HG03521 (cell line): ENCODE results near the gene LRIG1.

ENCODE experiments used
- ATAC-seq: cut with Tn5 transposase; IDR thresholded peaks from one replicate; pipeline ENCODE4 v1.9.1; 2021; ENCODE audit warnings: mild to moderate bottlenecking, moderate library complexity; ENCODE audit not compliant: unreplicated experiment

LRIG1 gene

DNA sequence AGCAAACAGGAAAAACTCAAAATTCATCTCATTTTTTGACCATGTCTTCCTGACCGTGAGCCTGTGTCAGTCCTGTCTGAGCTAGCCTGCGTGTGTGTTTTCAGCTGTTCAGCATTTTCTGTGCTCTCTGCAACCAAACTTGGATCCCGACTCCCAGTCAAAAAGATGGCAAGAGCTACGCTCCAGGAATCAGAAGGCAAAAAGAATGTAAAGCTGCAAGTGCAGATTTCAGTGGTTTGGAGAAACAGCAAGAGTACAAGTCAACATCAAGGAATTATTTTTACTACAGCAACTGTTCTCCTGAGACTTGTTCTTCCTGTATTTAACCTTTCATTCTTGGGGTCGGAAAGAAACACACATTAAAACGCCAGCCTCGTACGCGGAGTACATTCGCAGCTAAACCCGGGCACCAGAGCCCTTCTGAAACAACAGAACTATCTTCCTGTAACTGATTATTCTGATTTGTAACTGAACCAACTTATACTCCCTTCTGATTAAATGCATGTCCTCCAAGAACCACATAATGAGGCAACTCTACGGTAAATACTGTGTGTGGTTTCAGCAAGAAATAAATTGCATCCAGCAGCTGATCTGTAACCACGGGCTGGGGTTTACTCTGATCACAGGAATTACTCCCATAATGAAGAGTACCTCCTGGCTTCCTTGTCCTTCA lies 107.4 kb downstream of the LRIG1 start:
- no peak for ATAC-seq

DNA sequence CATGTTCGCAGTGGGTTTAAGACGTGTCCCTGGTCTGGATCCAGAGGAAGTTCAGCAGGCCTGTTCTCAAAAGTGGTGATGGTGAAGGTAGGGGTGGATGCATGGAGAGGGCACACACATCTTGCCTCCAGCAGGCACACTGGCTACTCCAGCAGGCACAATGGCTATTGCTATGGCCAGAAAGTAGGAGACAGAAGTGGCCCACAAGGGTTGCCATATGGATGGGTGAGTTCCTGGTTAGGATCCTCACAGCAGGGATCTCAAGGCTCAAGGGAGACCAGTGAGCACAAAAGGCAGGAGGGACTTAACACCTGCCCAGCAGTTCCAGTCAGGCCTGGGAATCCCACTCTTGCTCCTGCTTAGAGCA lies 107.9 kb downstream of the LRIG1 start:
- no peak for ATAC-seq

DNA sequence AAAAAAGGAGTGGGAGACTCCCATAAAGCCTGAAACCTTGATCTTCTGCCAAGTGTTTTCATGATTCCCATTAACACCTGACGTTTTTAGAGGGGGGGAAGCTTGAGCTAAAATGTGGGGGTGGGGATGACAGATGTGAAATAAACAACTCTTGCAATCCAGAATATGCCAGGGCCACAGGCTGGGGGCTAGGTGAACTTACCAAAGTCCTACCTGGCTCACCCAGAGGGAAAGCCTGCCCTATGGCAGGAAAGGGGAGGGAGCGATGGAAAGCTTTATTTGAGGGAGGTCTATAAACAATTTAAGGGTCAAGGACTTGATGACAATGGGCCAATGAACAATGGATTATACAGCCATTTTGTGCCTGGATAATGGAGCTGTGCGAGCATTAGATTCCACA lies 108.3 kb downstream of the LRIG1 start:
- no peak for ATAC-seq

DNA sequence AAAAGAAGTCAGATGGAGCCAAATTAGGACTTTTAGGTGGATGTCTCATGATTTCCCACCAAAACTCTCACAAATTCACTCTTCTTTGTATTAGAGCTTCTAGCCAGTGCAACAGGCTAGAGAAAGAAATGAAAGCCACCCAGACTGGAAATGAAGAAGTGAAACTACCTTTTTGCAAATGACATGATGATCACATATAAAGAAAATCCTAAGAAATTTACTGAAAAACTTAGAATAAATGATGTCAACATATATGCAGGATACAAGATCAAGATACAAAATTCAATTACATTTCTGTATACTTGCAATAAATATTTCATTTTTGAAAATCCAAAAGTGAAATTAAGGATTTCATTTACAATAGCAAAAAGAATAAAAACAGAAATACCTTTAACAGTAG lies 110.8 kb downstream of the LRIG1 start:
- peak; percentile 26 for ATAC-seq

DNA sequence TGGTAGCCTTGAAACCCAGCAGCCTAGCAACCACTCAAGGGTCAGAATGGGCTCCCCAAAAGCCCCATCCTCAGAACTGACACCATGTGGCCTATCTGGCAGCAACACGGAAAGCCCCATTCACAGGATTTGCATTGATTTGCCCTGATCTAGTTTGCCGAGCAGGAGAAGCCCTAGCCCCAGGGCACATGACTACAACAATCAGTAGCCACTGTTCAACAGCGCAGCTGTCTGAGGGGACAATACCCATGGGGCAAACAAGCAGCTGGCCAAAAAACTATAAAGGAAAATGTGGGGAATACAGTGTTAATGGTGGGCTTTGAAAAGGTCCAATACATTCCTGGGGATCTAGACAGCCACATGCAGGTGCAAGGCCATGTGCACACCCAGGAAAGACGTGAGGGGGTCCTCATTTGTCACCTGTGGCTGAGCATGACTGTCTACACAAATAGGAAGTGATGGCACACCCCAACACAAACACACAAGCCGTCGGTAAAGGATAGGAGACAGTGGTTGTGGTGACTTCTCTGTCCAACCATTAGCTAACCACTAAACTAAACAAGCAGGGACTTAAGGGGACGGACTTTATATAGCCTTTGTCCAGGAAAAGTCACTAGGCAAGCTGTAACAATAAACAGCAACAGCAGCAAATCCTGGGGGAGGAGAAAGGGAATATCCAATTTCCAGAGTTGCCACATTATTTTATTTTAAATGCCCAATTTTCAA lies 113.7 kb downstream of the LRIG1 start:
- ATAC-seq: peak; percentile 51

- ATAC-seq: peak; percentile 78
Observed at GRCh38 chr3:66386011-66386924, 114.6 kb downstream of the LRIG1 start.

- no peak for ATAC-seq
Observed at GRCh38 chr3:66385066-66385465, 115.8 kb downstream of the LRIG1 start.

DNA sequence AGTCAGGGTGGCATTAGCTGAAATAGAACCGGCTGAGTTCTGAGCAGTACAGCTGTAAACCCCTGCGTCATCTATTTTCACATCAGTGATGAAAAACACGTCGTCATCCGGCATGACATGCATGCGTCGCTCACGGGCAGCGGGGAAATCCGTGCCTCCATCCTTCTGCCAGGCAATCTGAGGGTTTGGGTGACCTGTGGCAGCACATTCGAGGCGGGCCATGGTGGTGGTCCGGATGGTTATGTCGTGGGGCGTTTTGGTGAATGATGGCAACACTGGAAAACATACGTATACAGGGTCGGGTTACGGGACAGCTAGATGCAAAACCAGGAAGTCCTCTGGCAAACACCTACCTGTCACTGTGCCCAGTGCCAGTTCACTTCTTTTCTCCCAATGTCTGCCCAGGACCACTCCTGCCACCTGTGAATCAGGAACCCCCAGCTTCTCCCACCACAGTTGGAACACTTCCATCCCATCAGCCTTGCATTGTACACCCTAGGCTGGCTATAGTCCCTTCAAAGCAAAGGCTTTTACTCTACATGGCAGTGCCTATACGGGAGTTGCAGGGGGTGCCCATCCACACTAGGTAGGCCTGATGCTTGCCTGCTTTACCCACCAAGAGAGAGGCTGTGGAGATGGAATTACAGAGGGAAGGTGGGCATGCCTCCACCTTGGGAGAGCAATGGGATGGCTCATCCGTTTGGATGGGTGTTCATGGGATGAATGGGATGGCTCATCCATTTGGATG lies 116.7 kb downstream of the LRIG1 start:
- no peak for ATAC-seq

- no peak for ATAC-seq
Observed at GRCh38 chr3:66383023-66383422, 117.8 kb downstream of the LRIG1 start.

- ATAC-seq: no peak
Observed at GRCh38 chr3:66382142-66382541, 118.7 kb downstream of the LRIG1 start.

DNA sequence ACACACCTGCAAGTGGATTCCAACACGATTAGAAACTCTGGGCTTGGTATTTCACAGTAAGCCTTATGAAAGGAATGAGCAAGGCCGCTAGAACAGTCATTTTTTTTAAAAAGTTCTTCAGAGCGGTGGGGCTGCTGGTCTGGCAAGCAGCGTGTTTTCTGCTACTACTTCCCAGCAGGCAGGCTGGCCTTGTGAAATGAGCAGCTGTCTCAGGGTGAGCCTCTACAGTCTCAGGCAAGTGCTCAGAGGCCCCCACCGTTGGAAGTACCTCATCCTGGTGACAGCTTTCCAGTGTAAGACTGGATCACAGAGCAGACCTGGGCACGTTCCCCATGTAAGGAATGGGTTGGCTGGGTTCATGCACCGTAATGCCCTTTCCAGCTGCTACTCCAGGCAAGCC lies 119.2 kb downstream of the LRIG1 start:
- no peak for ATAC-seq

- no peak for ATAC-seq
Observed at GRCh38 chr3:66380200-66380932, 120.5 kb downstream of the LRIG1 start.

DNA sequence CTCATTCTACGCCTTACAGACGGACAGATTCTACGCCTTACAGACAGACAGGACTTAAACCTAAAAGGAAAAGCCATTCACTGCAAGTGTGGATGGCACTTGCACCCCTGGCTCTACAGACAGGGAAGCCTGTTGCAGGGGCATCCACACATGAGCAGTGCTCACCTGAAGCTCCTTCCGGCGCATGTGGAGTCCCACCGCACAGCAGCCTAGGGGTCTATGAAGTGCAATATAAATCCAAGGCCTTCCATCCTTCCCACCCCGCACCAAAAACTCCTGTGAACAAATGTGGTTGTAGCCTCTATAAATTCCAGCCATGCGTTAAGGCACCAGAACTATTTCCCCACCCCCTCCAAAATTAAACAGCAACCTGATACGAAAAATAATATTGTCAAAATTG lies 121.3 kb downstream of the LRIG1 start:
- ATAC-seq: no peak

DNA sequence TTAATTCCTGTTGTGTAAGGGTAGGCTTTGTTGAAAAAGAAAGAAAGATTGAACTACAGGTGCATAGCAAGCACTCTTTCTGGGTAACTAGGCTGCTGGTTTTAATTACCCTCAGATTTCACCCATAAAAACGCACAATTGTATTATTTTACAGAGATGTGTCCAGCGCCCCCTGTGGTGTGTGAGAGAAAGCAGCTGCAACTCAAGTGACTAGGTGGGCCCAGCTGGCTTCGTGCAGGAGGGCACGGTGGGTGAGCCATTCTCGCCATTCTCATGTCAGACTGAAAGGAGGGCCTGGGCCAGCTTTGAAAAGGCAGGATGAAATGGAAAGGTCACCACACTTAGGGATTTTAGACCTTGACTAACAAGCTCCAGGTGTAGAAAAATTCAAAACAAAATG lies 122.6 kb downstream of the LRIG1 start:
- ATAC-seq: no peak

DNA sequence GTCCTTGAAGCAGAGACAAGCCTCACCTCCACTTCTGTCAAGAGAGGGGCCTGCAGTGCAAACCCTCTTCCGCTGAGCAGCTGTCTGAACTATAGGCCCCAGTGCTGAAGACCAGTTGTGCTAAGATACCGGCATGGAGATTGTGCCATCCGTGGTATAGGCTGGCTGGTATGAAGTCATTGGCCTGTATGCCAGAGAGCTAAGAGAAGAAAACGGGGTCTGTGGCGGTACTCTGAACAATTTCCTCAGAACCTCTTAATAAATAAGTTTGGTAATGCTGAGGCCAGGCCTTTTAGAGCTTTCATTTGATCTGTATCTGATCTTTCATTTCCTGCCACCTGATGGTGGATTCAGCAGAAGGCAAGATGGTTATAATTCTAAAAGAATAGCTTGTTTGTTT lies 123.0 kb downstream of the LRIG1 start:
- ATAC-seq: no peak

GRCh38 chr3:66376568-66376967 lies 124.3 kb downstream of the LRIG1 start:
- ATAC-seq: no peak

DNA sequence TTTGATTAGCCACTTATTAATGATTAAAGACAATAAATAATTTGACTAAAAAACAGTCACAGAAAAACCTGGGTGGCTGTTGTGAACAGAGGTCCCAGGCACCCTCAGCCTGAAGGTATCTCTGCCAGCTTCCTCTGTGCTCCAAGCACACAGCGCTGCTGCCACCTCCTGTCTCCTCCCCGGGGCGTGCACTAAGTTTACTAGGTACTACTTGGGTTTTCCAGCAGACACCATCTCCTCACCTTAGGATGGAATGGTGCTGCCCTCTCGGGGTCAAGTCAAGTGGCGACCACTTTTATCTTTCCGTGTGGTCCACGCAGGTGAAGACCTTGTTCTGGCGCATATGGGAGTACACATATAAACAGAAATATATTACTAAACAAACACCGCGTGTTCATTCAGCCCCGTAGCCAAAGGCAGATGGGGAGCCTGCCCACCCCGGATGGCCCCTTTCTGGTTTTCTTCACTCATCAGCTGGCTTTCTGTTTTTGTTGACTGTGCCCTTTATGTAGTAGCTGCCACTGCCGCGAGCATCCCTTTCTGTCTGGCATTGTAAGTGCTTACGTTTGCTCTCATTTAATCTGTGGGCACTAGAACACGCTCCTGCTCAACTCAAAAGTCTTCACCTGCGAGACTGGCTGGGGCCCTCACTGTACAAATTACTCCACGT lies 128.0 kb downstream of the LRIG1 start:
- no peak for ATAC-seq

DNA sequence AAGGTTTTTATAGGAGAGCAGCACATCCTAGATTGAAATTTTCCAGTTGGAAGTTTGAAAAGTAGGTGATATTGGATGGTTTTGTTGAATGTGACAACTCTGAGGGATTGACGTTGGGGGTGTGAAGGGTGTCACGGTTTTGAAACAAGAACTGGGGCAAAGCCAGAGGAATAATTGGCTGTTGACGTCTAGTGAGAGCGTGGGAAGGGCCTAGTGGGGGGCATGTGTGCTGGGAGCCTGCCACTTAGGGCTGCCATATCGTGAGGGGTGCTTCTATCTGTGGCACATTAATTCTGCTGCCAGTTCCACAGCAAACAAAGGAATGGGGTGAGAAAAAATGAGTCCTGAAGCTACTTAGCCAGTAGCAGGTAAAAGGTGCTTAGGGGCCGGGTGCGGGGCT lies 129.4 kb downstream of the LRIG1 start:
- no peak for ATAC-seq

DNA sequence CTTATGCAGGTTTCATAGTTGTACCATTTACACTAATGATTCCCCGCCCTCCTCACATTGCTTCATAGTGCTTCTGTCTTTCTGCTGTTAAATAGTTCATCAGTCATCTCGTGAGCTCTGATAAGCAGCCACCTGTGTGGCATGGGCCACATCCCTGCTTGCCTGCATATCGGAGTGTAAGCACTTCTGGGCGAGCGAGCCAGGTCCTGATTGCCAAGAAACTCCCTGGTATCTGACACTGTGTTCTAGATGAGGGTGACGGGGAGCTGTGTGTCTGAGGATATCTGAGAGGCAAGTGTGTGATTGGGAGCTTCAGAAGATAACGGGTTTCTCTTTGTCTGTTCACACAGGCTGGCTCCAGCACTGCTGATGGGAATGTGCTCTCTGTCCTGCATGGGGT lies 130.6 kb downstream of the LRIG1 start:
- ATAC-seq: no peak

DNA sequence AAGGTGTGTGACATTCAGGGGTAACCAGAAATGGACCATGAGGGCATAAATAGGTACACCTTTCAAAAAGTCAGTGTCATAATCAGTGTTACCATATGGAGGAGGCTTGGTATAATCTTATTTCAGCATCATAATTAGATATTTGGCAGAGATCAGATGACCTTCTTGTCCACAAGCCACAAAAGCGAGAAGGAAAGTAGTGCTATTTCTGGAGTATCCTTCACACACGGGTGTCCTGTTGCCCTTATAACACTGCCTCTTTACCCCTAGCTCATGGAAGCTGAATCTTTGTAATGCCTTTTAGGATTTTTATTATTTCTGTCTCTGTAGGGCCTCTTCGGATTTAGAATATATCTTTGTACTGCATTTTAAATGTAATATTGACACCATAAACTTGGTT lies 132.8 kb downstream of the LRIG1 start:
- ATAC-seq: no peak
